ENCODE measurements around the gene PIF1. TPM values are rescaled to one million over a fixed set of nuclear protein-coding genes. Genes with fewer than 3 reads are reported as not detected.

Gene PIF1
- 8.1 and 8.5 TPM in 2 replicates for total RNA-seq (2014; rRNA removed; shearing (Covaris generic); ENCODE audit: low replicate concordance)

GRCh38 chr15:64825431-64826294 lies at the start of gene PIF1:
PIF1 (minus strand) TSS chr15:64825647; CDS start chr15:64824335, 1,312 bp downstream.
- DNase-seq: peak; percentile 96
- H3K36me3 ChIP-seq: peaks cover 11% of the 10 kb centered on the region
- H3K4me3 ChIP-seq: peak within 1 kb of the TSS; percentile 65
- no peaks in the 10 kb centered on the region for H3K27me3 ChIP-seq
- H3K9me3 ChIP-seq: no peaks in the 10 kb centered on the region

GRCh38 chr15:64870353-64870752 lies 44.9 kb upstream of the PIF1 start:
- Histone ChIP-seq H3K9me3 (no peaks in the 10 kb centered on the region), H3K36me3 (peaks cover 21% of the 10 kb centered on the region), H3K4me3 (no peak overlapping the region), H3K27me3 (no peaks in the 10 kb centered on the region)
- DNase-seq: no peak

- no peak for DNase-seq
- Histone ChIP-seq H3K9me3 (no peaks in the 10 kb centered on the region), H3K4me3 (no peak overlapping the region), H3K36me3 (peaks cover 29% of the 10 kb centered on the region), H3K27me3 (no peaks in the 10 kb centered on the region)
These were observed 44.1 kb upstream of the PIF1 start for GRCh38 chr15:64869501-64869900.

- peak; percentile 89 for DNase-seq
- Histone ChIP-seq H3K4me3 (no peak overlapping the region), H3K9me3 (no peaks in the 10 kb centered on the region), H3K36me3 (peaks cover 34% of the 10 kb centered on the region), H3K27me3 (no peaks in the 10 kb centered on the region)
These were observed 40.6 kb upstream of the PIF1 start for GRCh38 chr15:64865998-64866520.

- peaks cover 40% of the 10 kb centered on the region for H3K36me3 ChIP-seq
These were observed 39.9 kb upstream of the PIF1 start for GRCh38 chr15:64865126-64865997.

GRCh38 chr15:64864068-64864467 lies 38.6 kb upstream of the PIF1 start:
- H3K9me3 ChIP-seq: no peaks in the 10 kb centered on the region
- H3K4me3 ChIP-seq: no peak overlapping the region
- DNase-seq: no peak
- H3K36me3 ChIP-seq: peaks cover 47% of the 10 kb centered on the region
- no peaks in the 10 kb centered on the region for H3K27me3 ChIP-seq

More at GRCh38 chr15:64865126-64865997, 39.9 kb upstream of the PIF1 start:
- no peak for DNase-seq
- Histone ChIP-seq H3K9me3 (no peaks in the 10 kb centered on the region), H3K27me3 (no peaks in the 10 kb centered on the region), H3K4me3 (no peak overlapping the region)

GRCh38 chr15:64862408-64862807 lies 37.0 kb upstream of the PIF1 start:
- H3K36me3 ChIP-seq: peaks cover 50% of the 10 kb centered on the region
- no peaks in the 10 kb centered on the region for H3K9me3 ChIP-seq
- no peak overlapping the region for H3K4me3 ChIP-seq
- DNase-seq: no peak
- H3K27me3 ChIP-seq: no peaks in the 10 kb centered on the region

GRCh38 chr15:64861960-64862359 lies 36.5 kb upstream of the PIF1 start:
- no peak for DNase-seq
- no peaks in the 10 kb centered on the region for H3K27me3 ChIP-seq
- H3K36me3 ChIP-seq: peaks cover 45% of the 10 kb centered on the region
- no peaks in the 10 kb centered on the region for H3K9me3 ChIP-seq
- no peak overlapping the region for H3K4me3 ChIP-seq

GRCh38 chr15:64861331-64861730 lies 35.9 kb upstream of the PIF1 start:
- Histone ChIP-seq H3K4me3 (no peak overlapping the region), H3K27me3 (no peaks in the 10 kb centered on the region), H3K9me3 (no peaks in the 10 kb centered on the region), H3K36me3 (peaks cover 39% of the 10 kb centered on the region)
- DNase-seq: no peak

- Histone ChIP-seq H3K36me3 (peaks cover 35% of the 10 kb centered on the region), H3K9me3 (no peaks in the 10 kb centered on the region), H3K27me3 (no peaks in the 10 kb centered on the region), H3K4me3 (no peak overlapping the region)
- no peak for DNase-seq
These were observed 33.8 kb upstream of the PIF1 start for GRCh38 chr15:64859226-64859625.

GRCh38 chr15:64858021-64858575 lies 32.7 kb upstream of the PIF1 start:
- no peak overlapping the region for H3K4me3 ChIP-seq
- DNase-seq: peak; percentile 28
- no peaks in the 10 kb centered on the region for H3K27me3 ChIP-seq
- H3K36me3 ChIP-seq: peaks cover 38% of the 10 kb centered on the region
- no peaks in the 10 kb centered on the region for H3K9me3 ChIP-seq

- Histone ChIP-seq H3K36me3 (peaks cover 38% of the 10 kb centered on the region), H3K27me3 (no peaks in the 10 kb centered on the region), H3K4me3 (no peak overlapping the region), H3K9me3 (no peaks in the 10 kb centered on the region)
- DNase-seq: peak; percentile 60
These were observed 32.0 kb upstream of the PIF1 start for GRCh38 chr15:64857421-64857820.

- Histone ChIP-seq H3K9me3 (no peaks in the 10 kb centered on the region), H3K4me3 (no peak overlapping the region), H3K36me3 (peaks cover 38% of the 10 kb centered on the region), H3K27me3 (no peaks in the 10 kb centered on the region)
- peak; percentile 95 for DNase-seq
These were observed 31.1 kb upstream of the PIF1 start for GRCh38 chr15:64856429-64857145.

- Histone ChIP-seq H3K27me3 (no peaks in the 10 kb centered on the region), H3K4me3 (no peak overlapping the region), H3K36me3 (peaks cover 32% of the 10 kb centered on the region), H3K9me3 (no peaks in the 10 kb centered on the region)
- DNase-seq: no peak
These were observed 29.9 kb upstream of the PIF1 start for GRCh38 chr15:64855205-64855975.

- Histone ChIP-seq H3K4me3 (no peak overlapping the region), H3K36me3 (peaks cover 32% of the 10 kb centered on the region), H3K27me3 (no peaks in the 10 kb centered on the region), H3K9me3 (no peaks in the 10 kb centered on the region)
- DNase-seq: peak; percentile 52
These were observed 29.1 kb upstream of the PIF1 start for GRCh38 chr15:64854526-64854925.

All from MG63 (cell line).